GM18870 (cell line): Measurements from ENCODE around the gene METTL6.
"Not testable (repeated sequence)": the region's sequence is repeated elsewhere in the genome, so short reads cannot be mapped to it uniquely, and the experiment has no call there.

Source experiments
- ATAC-seq: cut with Tn5 transposase; IDR thresholded peaks from one replicate; pipeline ENCODE4 v1.9.1; 2021; ENCODE audit warnings: moderate library complexity; ENCODE audit not compliant: unreplicated experiment

Gene METTL6

DNA sequence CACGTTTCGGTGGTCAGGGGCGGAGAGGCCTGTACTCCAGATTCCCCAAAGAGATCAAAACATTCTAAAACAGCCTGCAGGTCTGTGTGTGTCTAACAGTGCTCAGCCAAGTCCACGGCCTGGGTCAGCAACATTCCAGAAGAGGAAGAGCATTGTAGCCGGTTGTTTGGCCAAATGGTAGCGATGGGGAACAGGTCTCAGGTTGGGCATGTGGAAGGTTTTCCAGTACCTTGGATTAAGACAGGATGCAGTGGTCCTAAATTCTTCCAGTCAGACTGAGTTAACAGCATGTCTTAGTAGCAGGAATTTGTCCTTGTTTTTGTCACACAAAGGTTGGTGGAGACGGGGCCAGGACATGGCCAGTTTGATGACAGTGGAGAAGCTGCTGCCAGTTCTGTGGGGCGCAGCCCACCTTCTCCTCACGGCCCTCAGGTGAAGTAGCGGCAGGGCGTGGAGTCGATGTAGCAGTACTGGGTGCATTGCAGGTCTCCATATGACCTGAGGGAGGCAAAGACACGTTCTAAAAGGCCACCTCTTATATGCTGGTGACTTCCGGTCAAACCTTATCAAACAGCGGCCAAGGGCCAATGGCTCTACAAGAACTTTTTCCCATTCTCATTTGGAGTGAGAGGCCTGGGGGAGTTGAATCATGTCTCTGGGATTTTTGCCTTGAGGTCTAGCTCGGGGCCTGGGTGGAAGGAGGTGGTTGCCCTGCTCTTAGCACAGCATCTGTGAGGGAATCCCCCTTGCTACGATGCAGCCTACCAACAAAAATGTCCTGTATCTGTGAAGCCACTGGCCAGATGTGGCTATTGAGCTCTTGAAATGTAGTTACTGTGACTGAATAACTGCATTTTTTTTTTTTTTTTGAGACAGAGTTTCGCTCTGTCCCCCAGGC is 24.1 kb upstream of the METTL6 start:
- no peak for ATAC-seq

DNA sequence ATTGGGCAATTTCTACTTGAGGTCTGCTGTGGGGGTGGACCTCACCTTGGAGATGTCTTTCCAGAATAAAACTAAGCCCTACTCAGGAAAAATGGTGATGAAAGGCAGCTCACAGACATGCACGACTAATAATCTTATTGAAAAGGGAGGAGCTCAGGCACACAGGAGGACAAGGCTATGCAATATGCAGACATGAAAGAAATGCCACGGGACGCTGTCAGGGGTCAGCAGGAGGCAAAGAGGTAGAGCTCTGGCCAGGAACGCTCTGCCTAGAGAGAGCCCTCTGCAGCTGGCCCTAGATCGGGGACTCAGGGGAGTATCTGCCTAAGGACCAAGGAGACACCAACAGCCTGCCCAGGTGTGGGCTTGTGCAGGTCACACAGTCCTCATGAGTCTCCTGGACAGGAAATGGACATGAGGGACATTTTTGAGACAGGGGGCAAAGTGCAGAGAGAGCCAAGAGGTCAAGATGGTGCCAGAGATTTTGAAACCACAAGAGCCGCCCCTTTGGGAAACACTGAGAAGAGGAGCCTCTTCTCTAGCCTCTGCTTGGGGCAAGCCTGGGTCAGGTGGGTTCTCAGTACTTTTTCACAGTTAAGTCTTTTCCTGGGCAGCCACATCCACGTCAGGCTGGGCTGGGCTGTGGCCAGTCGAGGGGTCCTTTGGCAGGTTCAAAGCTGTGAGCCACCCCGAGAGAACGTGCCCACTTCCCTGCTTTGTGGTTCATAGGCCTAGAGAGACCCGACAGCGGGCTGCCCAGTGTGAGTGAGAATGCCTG is 23.3 kb upstream of the METTL6 start:
- ATAC-seq = no peak

DNA sequence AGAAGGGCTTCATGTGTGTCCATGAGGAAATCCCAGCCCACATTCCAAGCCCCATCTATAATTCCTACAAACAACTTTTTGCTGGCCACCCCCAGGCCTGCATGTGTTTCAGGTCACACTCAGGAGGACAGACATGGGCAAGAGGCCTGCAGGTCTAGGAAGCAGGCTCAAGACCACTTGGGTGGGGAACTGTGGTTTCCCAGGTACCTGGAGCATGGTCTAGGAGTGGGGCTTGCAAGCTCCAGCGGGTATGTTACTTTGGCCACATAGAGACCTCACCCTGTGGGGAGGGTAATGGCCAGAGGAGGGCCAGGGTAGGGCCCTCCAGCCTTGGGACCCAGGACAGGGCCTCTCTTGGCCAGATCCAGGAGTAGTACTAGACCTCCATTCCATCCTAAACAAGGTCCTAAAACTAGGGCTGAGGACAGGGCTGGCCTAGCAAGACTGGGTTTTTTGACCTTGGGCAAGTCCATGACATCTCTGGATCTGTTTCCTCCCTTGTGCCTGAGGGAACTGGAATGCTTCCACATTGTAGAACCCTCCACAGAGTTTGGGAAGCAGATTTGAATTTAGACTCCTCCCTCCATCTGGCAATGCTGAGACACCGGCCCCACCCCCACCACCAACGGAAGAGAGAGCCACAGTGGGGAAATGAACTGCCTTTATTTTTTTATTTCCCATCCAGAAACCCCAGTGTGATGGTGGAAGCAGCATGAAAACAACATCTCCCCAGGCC is 22.3 kb upstream of the METTL6 start:
- ATAC-seq = no peak

DNA sequence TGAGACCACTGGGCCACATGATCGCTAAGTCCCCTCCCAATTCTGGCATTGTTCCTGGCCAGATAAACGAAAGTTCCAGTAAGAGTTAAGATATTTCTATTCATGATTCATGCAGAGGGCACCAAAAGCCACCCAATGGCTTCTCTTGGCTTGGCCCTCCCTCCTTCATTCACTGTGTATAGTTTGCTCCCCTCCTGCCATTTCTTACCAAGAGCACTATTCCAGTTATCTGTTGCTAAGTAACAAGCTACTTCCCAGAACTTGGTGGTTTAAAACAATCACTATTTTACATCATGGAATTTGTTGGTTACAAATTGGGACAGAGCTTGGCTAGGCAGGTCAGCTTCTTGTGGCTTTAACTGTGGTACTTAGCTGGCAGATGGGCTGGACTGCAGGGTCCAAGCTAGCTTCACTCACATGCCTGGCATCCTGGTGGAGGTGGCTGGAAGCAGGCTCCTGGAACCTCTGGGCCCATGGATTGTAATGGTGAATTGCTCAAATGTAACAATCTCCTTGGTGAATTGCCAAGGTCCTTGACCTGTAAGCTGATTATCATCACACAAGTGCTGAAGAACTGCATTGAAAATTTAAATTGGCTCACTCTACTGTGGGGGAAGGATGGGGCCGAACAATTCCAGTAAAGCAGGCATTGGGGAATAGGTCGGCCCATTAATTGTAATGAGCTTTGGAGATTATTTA is 16.6 kb upstream of the METTL6 start:
- no peak for ATAC-seq

DNA sequence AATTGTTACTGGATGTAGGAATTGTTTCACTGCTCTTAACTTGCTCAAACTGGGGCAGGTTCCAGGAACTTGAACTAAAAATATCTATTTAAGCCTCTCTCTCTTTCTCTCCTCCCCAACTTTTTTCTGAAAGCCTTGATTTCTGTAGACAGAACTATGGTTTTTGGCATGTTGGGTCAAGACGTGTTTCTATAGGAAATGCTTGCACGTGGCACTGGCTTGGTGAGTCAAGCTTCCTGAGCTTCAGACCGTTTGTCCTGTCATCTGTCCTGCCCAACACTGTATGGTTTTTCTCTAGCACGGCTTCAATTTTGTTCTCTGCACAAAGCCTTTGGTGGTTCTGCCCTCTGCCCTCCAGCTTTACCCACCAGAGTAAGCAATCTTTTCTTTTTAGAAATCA is 13.5 kb upstream of the METTL6 start:
- no peak for ATAC-seq

DNA sequence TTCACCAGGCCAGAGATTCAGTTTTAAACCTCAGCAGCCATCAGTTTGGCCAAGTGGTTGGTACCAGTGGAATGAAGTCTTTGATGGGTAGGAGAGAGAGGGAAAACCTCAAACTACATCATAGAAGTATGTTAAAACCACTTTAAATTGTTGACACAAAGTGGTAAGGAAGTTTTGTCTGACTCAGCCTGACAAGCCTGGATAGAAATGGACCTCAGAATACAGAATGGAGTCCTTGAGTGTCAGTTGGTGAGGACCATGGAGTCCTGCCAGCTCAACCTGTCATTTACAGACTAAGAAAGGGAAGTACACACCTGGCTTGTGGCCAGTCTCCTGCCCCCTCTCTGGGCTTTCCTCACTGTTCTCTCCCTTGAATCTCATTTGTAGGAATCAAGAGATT is 12.1 kb upstream of the METTL6 start:
- ATAC-seq = no peak

DNA sequence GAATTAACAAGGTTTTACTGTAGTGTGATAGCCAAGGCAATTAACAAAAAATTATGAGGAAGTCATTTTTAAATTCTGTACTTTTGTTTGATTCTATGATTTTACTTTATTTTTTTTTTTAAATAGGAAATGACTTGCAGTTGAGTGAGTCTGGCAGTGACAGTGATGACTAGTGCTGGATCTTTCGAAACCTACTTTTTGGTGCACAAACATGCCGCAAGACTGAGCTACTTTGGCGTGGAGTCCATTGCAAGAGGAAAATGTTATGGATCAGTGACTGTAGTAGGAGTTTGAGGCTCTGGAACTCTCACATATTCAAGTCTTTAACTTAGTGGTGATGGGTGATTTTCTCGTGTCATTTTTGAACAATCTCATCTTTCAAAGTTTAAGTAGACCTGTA is 11.6 kb upstream of the METTL6 start:
- no peak for ATAC-seq

DNA sequence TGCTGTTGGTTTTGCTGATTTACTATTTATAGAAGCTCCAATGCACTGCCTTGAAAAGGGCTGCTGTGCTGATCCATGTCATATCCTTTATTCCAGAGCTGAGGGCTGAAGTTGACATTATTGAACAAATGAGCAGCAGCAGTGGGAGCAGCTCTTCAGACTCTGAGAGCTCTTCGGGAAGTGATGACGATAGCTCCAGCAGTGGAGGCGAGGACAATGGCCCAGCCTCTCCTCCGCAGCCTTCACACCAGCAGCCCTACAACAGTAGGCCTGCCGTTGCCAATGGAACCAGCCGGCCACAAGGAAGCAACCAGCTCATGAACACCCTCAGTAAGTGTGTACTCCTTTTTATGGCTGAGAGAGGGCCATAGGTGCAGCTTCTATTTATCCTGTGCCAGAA is 8.9 kb upstream of the METTL6 start:
- no peak for ATAC-seq

DNA sequence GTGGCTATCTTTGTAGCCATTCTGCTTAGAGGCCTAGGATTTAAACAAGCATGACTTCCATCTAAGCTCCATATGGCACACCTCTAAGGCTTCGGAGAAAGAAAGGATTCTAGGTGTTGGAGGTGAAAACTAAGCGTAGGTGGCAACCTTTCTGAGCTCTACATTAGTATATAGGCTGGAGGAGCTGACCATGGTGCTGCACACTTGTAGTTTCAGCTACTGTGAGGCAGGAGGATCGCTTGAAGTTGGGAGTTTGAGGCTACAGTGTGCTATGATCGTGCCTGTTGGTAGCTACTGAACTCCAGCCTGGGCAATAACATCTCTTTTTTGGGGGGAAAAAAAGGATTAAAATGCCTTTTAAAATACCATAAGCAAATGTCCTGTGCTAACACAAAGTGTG is 7.4 kb upstream of the METTL6 start:
- ATAC-seq = no peak

DNA sequence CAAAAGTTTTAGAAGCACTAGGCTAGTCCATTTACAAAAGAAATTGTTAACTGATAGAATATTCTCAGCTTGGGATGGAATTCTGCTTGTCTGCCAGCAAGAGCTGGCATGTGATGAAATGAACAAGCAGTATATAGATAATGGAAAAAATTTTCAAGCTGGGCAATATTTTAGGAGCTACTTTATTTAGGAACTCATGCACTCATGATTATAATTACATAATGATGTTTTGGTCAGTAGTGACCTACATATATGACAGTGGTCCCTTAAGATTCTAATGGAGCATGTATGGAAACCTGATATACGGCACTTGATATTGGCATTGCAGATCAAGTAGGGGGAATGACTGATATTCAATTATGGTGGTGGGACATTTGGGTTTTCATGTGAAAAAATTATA is 6.2 kb upstream of the METTL6 start:
- ATAC-seq = no peak

DNA sequence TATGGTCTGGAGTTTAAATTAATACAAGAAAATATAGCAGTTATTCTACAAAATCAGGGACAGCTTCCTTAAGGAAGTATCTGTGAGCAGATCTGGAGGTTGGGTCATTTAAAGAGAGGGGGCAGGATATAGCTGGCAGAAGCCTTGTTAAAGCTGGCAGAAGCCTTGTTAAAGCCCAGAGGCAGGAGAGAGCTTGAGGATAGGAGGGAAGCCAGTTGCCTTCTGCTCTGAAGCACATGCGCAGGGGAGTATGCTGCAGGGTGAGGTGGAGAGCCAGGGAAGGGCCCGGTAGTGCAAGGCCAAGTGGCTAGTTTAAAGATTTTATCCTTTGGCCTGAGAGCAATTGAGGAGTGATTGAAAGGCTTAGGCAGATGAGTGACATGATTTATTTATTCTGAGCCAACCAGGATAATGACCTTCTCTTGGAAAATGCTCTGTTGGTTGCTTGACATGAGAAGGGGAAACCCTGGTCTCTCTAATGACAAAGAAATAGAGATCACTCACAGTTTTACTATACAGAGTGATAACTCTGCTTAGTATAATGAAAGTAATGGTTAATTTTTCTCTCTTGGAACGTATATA is 4.0 kb upstream of the METTL6 start:
- ATAC-seq = no peak

DNA sequence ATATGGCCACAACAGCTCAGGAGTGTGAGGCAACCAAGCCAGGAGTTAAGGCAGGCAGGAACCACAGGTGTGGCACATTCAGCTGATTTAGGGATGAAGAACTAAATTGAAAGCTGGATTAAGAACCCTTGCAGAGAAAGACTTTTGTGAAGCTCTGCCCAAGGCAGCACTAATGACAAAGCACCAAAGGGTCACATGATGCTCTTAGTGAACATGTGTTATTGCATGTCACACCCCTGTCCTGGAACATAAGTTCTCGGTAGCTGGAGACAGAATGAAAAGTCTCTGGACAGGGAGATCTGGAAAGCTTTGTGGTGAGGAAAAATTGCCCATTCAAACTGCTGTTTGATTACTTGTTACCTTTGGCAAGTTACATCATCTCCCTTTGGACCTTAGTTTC is 3.3 kb upstream of the METTL6 start:
- no peak for ATAC-seq

DNA sequence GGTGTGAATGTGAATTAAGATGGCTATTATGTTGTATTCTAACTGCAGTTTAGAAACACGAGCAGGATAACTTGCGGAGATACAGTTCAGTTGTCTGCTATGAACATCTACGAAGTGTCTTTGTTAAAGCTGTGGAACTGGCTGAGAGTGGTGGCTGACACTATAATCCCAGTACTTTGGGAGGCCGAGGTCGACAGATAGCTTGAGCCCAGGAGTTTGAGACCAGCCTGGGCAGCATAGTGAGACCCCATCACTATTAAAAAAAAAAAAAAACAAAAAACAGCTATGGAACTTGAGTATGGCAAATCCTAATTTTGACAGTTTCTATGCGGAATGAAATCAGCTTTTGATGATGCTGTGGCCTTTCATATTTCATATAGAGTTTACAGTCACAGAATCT is 1.7 kb upstream of the METTL6 start:
- no peak for ATAC-seq

DNA sequence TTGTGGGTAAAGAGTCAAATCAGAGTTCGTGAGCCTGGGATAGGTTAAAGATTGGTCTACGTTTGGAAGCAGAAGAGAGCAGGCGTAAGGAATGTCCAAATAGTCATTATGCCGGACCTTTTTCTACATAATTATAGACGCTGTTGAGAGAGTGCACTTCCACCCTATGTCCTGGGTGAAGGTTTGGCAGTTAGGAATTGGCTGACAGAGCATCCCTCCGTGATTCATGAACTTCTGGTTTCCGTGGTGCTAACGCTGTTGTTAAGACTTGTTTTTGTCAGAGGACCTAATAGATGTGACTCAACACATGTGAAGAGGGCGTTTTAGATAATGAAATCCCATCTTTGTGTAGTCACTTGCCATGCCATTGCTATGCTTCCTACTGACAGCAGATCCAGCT is 1.2 kb upstream of the METTL6 start:
- no peak for ATAC-seq

DNA sequence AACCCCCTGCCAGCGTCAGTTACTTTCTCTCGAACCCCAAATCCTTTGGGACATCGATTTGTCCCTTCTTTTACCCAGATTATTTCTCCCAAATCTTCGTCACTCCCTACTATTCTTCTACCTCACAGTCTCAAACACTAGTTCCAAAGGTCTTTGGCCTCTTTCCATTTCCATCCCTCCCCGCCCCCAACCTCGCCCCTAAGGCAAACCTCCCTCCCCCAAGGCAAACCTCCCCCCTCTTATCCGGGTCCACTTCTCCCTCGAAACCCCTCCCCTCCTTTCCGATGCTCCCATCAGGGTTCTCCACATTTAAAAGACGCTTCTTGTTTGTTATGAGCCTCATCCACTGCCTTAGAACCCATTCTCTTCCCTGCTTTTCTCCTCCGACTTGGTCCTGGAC is 637 bp upstream of the METTL6 start:
- ATAC-seq = no peak

DNA sequence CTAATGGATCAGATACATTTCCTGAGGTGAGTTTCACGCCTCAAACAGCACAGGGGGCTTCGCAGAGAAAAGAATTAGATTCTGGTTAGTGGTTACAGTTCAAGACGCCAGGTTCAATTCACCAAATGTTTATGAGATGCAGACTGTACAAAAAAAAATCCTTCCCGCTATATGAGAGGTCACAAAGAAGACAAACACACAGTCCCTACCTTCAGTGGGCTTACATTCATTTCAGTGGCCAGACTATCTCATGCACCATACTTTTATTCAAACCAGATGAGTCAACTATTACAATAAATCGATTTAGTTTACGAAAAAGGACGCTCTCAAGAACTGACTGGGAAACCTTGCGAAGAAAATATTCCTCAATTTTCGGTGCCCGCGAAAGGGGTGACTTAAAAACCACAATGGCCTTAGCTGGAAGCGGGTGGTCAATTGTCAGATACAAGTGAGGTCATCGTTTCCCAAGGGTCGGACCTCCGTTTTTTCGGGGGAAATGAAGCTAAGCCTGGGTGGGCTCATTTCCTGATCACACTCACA is 695 bp downstream of the METTL6 start:
- no peak for ATAC-seq

DNA sequence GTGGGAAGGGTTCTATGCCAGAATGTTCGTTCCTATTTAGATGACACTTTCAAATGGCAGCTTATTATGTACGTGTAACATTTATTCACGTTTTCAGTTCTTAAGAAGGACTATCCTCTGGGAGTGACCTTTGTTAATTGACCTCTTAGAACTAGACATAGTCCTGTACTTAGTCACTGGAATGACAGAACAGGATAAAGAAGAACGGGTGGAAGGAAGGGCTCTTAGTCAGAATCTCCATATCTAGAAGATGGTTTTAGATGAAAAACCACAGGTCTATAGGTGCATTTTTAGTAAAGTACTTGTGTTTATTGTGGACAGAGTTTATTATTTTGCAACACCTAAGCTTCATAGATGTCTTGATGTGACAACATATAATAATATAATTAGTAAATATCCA is 6.5 kb downstream of the METTL6 start:
- ATAC-seq = no peak

DNA sequence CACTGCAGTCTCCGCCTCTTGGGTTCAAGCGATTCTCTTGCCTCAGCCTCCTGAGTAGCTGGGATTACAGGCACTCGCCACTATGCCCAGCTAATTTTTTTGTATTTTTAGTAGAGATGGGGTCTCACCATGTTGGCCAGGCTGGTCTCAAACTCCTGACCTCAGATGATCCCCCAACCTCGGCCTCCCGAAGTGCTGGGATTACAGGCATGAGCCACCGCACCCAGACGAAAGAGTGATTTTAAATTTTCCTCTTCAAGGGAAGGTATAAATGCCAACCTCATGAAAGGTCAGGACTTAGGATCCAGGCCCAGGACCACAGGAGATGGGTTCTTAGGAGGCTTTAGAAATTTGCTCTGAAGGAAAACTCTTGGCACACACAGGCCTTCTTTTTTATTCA is 16.4 kb downstream of the METTL6 start:
- ATAC-seq = not testable (repeated sequence)

DNA sequence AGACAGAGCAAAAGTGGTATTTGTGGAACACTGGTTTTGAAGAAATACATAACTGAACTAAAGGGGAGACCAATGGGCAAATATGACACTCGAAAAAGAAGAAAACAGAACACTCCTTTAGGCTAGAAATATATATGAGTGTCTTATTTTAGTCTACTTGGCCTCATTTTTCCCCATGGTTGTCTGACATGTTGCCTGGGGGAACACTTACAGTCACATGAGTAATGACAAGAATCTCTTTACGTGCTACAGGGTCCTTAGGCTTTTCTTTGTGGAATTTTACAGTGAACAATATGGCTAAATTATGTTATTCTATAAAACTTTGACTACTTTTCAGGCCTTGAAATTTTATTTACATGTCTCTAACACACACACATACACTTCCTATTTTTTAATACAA is 17.6 kb downstream of the METTL6 start:
- ATAC-seq = no peak

DNA sequence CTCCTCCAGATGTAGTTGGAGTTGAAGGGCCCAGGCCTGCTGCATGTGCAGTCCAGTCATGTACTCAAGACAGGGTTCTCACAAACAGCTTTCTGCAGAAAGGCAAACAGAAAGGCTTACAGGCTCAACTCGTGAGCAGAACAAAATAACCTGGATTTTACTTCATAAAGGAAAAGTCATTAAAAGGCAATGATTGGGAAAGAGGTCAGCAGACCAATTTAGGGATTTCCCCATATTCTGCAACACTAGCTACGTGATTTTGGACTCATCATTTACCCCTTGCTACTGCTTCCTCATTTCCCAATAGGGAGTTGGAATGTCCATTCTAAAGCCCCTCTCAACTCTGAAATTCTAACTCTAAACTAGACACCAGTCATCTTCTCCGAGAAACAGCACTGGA is 18.1 kb downstream of the METTL6 start:
- ATAC-seq = no peak
